Loucy (cell line): ENCODE data around the gene ZBTB7B.

Experiments used
- EZH2phosphoT487 ChIP-seq: fragments of 200-600 bp; IDR thresholded peaks from 2 replicates; pipeline ENCODE4 v1.6.1; 2018; ENCODE audit warnings: antibody characterized with exemption, mild to moderate bottlenecking, moderate library complexity, borderline replicate concordance
- TF ChIP-seq, protein P1 (sequence below): fragments of 200-600 bp; sonication (generic); conservative IDR thresholded peaks from 2 replicates; pipeline ENCODE4 v1.5.1; 2014; ENCODE audit warnings: mild to moderate bottlenecking, antibody characterized with exemption, low read length

- TF ChIP-seq, protein P1, sequence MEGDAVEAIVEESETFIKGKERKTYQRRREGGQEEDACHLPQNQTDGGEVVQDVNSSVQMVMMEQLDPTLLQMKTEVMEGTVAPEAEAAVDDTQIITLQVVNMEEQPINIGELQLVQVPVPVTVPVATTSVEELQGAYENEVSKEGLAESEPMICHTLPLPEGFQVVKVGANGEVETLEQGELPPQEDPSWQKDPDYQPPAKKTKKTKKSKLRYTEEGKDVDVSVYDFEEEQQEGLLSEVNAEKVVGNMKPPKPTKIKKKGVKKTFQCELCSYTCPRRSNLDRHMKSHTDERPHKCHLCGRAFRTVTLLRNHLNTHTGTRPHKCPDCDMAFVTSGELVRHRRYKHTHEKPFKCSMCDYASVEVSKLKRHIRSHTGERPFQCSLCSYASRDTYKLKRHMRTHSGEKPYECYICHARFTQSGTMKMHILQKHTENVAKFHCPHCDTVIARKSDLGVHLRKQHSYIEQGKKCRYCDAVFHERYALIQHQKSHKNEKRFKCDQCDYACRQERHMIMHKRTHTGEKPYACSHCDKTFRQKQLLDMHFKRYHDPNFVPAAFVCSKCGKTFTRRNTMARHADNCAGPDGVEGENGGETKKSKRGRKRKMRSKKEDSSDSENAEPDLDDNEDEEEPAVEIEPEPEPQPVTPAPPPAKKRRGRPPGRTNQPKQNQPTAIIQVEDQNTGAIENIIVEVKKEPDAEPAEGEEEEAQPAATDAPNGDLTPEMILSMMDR: no peak
- TF ChIP-seq EZH2phosphoT487: no peak
Measured at GRCh38 chr1:155019377-155020245, 17.0 kb downstream of the ZBTB7B start.
